ENCODE measurements around the gene KRT23. TPM values are rescaled to one million over a fixed set of nuclear protein-coding genes. Genes with fewer than 3 reads are reported as not detected.
A peak's percentile ranks its signal among the peaks of the same experiment; 100 is the strongest.

The KRT23 gene, protein sequence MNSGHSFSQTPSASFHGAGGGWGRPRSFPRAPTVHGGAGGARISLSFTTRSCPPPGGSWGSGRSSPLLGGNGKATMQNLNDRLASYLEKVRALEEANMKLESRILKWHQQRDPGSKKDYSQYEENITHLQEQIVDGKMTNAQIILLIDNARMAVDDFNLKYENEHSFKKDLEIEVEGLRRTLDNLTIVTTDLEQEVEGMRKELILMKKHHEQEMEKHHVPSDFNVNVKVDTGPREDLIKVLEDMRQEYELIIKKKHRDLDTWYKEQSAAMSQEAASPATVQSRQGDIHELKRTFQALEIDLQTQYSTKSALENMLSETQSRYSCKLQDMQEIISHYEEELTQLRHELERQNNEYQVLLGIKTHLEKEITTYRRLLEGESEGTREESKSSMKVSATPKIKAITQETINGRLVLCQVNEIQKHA
- total RNA-seq (not detected), polyA plus RNA-seq (not detected)

DNA sequence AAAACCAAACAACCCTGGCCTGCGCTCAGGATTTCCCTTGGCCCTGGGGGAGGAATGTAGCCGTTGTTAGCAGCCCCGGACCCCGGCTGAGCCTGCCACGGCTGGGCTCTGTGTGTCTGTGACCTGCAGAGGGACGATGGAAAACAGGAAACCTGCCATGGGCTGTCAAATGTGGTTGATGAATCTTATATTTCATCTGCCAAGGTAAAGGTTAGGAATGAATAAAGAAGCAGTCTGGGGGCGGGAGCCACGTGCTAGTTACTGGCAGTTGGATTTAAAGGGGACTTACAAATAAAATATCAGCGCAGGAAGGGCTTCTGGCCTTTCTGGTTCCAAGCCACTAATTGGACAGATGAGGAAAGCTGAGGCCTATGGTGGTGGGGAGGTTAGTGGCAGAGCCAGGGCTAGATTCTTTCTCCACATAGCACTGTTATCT lies at the start of gene KRT23:
KRT23 (minus strand) TSS at position 263 of the 436 bp plus-strand sequence. CDS start 1,043 bp downstream, outside the sequence.
- peak within 1 kb of the TSS in 1 of 4 donors; percentile 4 for H3K4me3 Mint-ChIP-seq
- H3K36me3 ChIP-seq (ENCODE audit: control insufficient read depth, insufficient read depth, low read length) = no peaks in the 10 kb centered on the region
- H3K27ac Mint-ChIP-seq = no peak within 1 kb of the TSS
- H3K4me3 ChIP-seq (ENCODE audit: low read depth, low read length) = no peak within 1 kb of the TSS
- peaks cover 0 to 4% (median 0%) of the 10 kb centered on the region in 4 donors for H3K4me1 Mint-ChIP-seq
- H3K9me3 Mint-ChIP-seq = peaks cover 0 to 3% (median 0%) of the 10 kb centered on the region in 7 donors
- no peak for ATAC-seq (ENCODE audit: low read depth in 2 of 2)
- no peaks in the 10 kb centered on the region for H3K4me1 ChIP-seq (ENCODE audit: control insufficient read depth, insufficient read depth, low read length, poor library complexity, severe bottlenecking)
- no peaks in the 10 kb centered on the region for H3K36me3 Mint-ChIP-seq
- H3K27ac ChIP-seq (ENCODE audit: insufficient read depth, low read length, poor library complexity, severe bottlenecking) = no peak within 1 kb of the TSS
- H3K27me3 ChIP-seq (ENCODE audit: control insufficient read depth, insufficient read depth, low read length) = peaks cover 11% of the 10 kb centered on the region
- H3K9me3 ChIP-seq (ENCODE audit: control insufficient read depth in 2 of 2, low read length in 2 of 2) = no peaks in the 10 kb centered on the region
- peaks cover 29% of the 10 kb centered on the region for H3K27me3 Mint-ChIP-seq
- DNase-seq = no peak

GRCh38 chr17:40986920-40987319 lies 49.5 kb upstream of the KRT23 start:
- no peaks in the 10 kb centered on the region for H3K36me3 ChIP-seq (ENCODE audit: control insufficient read depth, insufficient read depth, low read length)
- DNase-seq = no peak
- peaks cover 29% of the 10 kb centered on the region for H3K27me3 Mint-ChIP-seq
- H3K4me3 Mint-ChIP-seq = no peak overlapping the region
- no peak overlapping the region for H3K4me3 ChIP-seq (ENCODE audit: low read depth, low read length)
- H3K27me3 ChIP-seq (ENCODE audit: control insufficient read depth, insufficient read depth, low read length) = peaks cover 2% of the 10 kb centered on the region
- H3K27ac ChIP-seq (ENCODE audit: insufficient read depth, low read length, poor library complexity, severe bottlenecking) = no peak overlapping the region
- H3K4me1 ChIP-seq (ENCODE audit: control insufficient read depth, insufficient read depth, low read length, poor library complexity, severe bottlenecking) = no peaks in the 10 kb centered on the region
- no peaks in the 10 kb centered on the region for H3K4me1 Mint-ChIP-seq
- H3K9me3 Mint-ChIP-seq = no peaks in the 10 kb centered on the region
- H3K27ac Mint-ChIP-seq = no peak overlapping the region
- no peaks in the 10 kb centered on the region for H3K36me3 Mint-ChIP-seq
- no peaks in the 10 kb centered on the region for H3K9me3 ChIP-seq (ENCODE audit: control insufficient read depth in 2 of 2, low read length in 2 of 2)
- ATAC-seq (ENCODE audit: low read depth in 2 of 2) = no peak

DNA sequence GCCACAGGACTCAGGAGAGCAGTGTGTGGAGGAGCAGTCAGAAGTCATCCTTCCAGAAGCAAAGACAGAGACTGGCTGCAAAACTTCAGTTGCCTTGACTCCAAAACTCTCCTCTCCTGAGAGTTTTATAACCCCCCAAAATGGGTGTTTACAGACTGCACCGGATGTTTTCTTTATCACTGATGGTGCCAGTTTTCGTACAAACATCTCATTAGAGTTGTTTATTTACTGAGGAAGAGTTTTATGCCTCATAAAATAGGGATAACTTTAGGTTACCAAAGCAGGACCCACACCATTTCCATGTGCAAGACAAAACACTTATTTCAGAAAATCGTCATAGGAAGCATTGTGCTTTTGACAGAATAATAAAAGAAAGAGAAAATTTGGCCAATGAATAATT lies 46.8 kb upstream of the KRT23 start, which contains the start of gene KRT40:
KRT40 (minus strand) TSS at position 101 of the 400 bp plus-strand sequence; CDS start at position 48, 53 bp downstream.
- H3K4me1 Mint-ChIP-seq = no peaks in the 10 kb centered on the region

GRCh38 chr17:40981115-40981514 lies 43.7 kb upstream of the KRT23 start:
- H3K36me3 ChIP-seq (ENCODE audit: control insufficient read depth, insufficient read depth, low read length) = no peaks in the 10 kb centered on the region
- H3K9me3 ChIP-seq (ENCODE audit: control insufficient read depth in 2 of 2, low read length in 2 of 2) = no peaks in the 10 kb centered on the region
- H3K4me3 Mint-ChIP-seq = no peak overlapping the region
- no peaks in the 10 kb centered on the region for H3K36me3 Mint-ChIP-seq
- peaks cover 5% of the 10 kb centered on the region for H3K27me3 Mint-ChIP-seq
- H3K4me3 ChIP-seq (ENCODE audit: low read depth, low read length) = no peak overlapping the region
- H3K27ac ChIP-seq (ENCODE audit: insufficient read depth, low read length, poor library complexity, severe bottlenecking) = no peak overlapping the region
- no peak for DNase-seq
- peaks cover 4% of the 10 kb centered on the region for H3K27me3 ChIP-seq (ENCODE audit: control insufficient read depth, insufficient read depth, low read length)
- ATAC-seq (ENCODE audit: low read depth in 2 of 2) = no peak
- H3K4me1 Mint-ChIP-seq = no peaks in the 10 kb centered on the region
- H3K9me3 Mint-ChIP-seq = no peaks in the 10 kb centered on the region
- no peaks in the 10 kb centered on the region for H3K4me1 ChIP-seq (ENCODE audit: control insufficient read depth, insufficient read depth, low read length, poor library complexity, severe bottlenecking)
- no peak overlapping the region for H3K27ac Mint-ChIP-seq

More for the DNA sequence above, 46.8 kb upstream of the KRT23 start, which contains the start of gene KRT40:
- H3K27ac ChIP-seq (ENCODE audit: insufficient read depth, low read length, poor library complexity, severe bottlenecking) = no peak within 1 kb of the TSS
- H3K9me3 ChIP-seq (ENCODE audit: control insufficient read depth in 2 of 2, low read length in 2 of 2) = no peaks in the 10 kb centered on the region
- no peak for ATAC-seq (ENCODE audit: low read depth in 2 of 2)
- H3K36me3 ChIP-seq (ENCODE audit: control insufficient read depth, insufficient read depth, low read length) = no peaks in the 10 kb centered on the region
- H3K9me3 Mint-ChIP-seq = no peaks in the 10 kb centered on the region
- DNase-seq = no peak
- peaks cover 12% of the 10 kb centered on the region for H3K27me3 Mint-ChIP-seq
- no peak within 1 kb of the TSS for H3K4me3 Mint-ChIP-seq
- no peak within 1 kb of the TSS for H3K27ac Mint-ChIP-seq
- H3K4me1 ChIP-seq (ENCODE audit: control insufficient read depth, insufficient read depth, low read length, poor library complexity, severe bottlenecking) = no peaks in the 10 kb centered on the region
- no peaks in the 10 kb centered on the region for H3K36me3 Mint-ChIP-seq
- H3K4me3 ChIP-seq (ENCODE audit: low read depth, low read length) = no peak within 1 kb of the TSS
- peaks cover 2% of the 10 kb centered on the region for H3K27me3 ChIP-seq (ENCODE audit: control insufficient read depth, insufficient read depth, low read length)

- Histone ChIP-seq H3K4me1 (ENCODE audit: control insufficient read depth, insufficient read depth, low read length, poor library complexity, severe bottlenecking) (no peaks in the 10 kb centered on the region), H3K36me3 (ENCODE audit: control insufficient read depth, insufficient read depth, low read length) (no peaks in the 10 kb centered on the region), H3K9me3 (ENCODE audit: control insufficient read depth in 2 of 2, low read length in 2 of 2) (no peaks in the 10 kb centered on the region), H3K27ac (ENCODE audit: insufficient read depth, low read length, poor library complexity, severe bottlenecking) (no peak overlapping the region), H3K4me3 (ENCODE audit: low read depth, low read length) (no peak overlapping the region), H3K27me3 (ENCODE audit: control insufficient read depth, insufficient read depth, low read length) (peaks cover 5% of the 10 kb centered on the region)
- Mint-ChIP-seq H3K9me3 (no peaks in the 10 kb centered on the region), H3K4me1 (no peaks in the 10 kb centered on the region), H3K27ac (no peak overlapping the region), H3K27me3 (peaks cover 6% of the 10 kb centered on the region), H3K4me3 (no peak overlapping the region), H3K36me3 (no peaks in the 10 kb centered on the region)
- no peak for DNase-seq
- no peak for ATAC-seq (ENCODE audit: low read depth in 2 of 2)
These were observed 43.1 kb upstream of the KRT23 start for GRCh38 chr17:40980596-40980995.

GRCh38 chr17:40980117-40980516 lies 42.7 kb upstream of the KRT23 start:
- no peaks in the 10 kb centered on the region for H3K4me1 ChIP-seq (ENCODE audit: control insufficient read depth, insufficient read depth, low read length, poor library complexity, severe bottlenecking)
- no peaks in the 10 kb centered on the region for H3K36me3 ChIP-seq (ENCODE audit: control insufficient read depth, insufficient read depth, low read length)
- Mint-ChIP-seq H3K27me3 (peaks cover 10% of the 10 kb centered on the region), H3K4me1 (no peaks in the 10 kb centered on the region), H3K4me3 (no peak overlapping the region), H3K36me3 (no peaks in the 10 kb centered on the region), H3K9me3 (no peaks in the 10 kb centered on the region), H3K27ac (no peak overlapping the region)
- no peak overlapping the region for H3K4me3 ChIP-seq (ENCODE audit: low read depth, low read length)
- DNase-seq = no peak
- no peak overlapping the region for H3K27ac ChIP-seq (ENCODE audit: insufficient read depth, low read length, poor library complexity, severe bottlenecking)
- no peaks in the 10 kb centered on the region for H3K9me3 ChIP-seq (ENCODE audit: control insufficient read depth in 2 of 2, low read length in 2 of 2)
- no peak for ATAC-seq (ENCODE audit: low read depth in 2 of 2)
- H3K27me3 ChIP-seq (ENCODE audit: control insufficient read depth, insufficient read depth, low read length) = peaks cover 5% of the 10 kb centered on the region

GRCh38 chr17:40978575-40979151 lies 41.2 kb upstream of the KRT23 start:
- no peak overlapping the region for H3K4me3 Mint-ChIP-seq
- H3K27me3 Mint-ChIP-seq = peaks cover 18% of the 10 kb centered on the region

More at GRCh38 chr17:40978575-40979151, 41.2 kb upstream of the KRT23 start:
- no peak overlapping the region for H3K4me3 ChIP-seq (ENCODE audit: low read depth, low read length)
- no peaks in the 10 kb centered on the region for H3K9me3 Mint-ChIP-seq
- no peaks in the 10 kb centered on the region for H3K36me3 ChIP-seq (ENCODE audit: control insufficient read depth, insufficient read depth, low read length)
- H3K4me1 ChIP-seq (ENCODE audit: control insufficient read depth, insufficient read depth, low read length, poor library complexity, severe bottlenecking) = no peaks in the 10 kb centered on the region
- no peaks in the 10 kb centered on the region for H3K4me1 Mint-ChIP-seq
- no peak for DNase-seq
- H3K27me3 ChIP-seq (ENCODE audit: control insufficient read depth, insufficient read depth, low read length) = peaks cover 5% of the 10 kb centered on the region
- no peak overlapping the region for H3K27ac Mint-ChIP-seq
- no peaks in the 10 kb centered on the region for H3K9me3 ChIP-seq (ENCODE audit: control insufficient read depth in 2 of 2, low read length in 2 of 2)
- H3K36me3 Mint-ChIP-seq = no peaks in the 10 kb centered on the region
- ATAC-seq (ENCODE audit: low read depth in 2 of 2) = no peak
- no peak overlapping the region for H3K27ac ChIP-seq (ENCODE audit: insufficient read depth, low read length, poor library complexity, severe bottlenecking)
